ENCODE measurements around the gene SNAPC2.

SNAPC2 gene

GRCh38 chr19:7914598-7915045 lies 5.5 kb upstream of the SNAPC2 start, which contains the start of gene TGFBR3L:
Gene TGFBR3L (plus strand): TSS chr19:7914830.
- Histone ChIP-seq H3K27me3 (ENCODE audit: insufficient read depth, low read depth) (peaks cover 27% of the 10 kb centered on the region), H3K4me1 (ENCODE audit: low read depth, poor library complexity, severe bottlenecking) (peaks cover 8% of the 10 kb centered on the region), H4K20me1 (ENCODE audit: insufficient read depth) (no peaks in the 10 kb centered on the region), H3K4me3 (IDR thresholded peaks at IDR 0.05; ENCODE audit: insufficient read depth, low read depth, low read length) (no peak within 1 kb of the TSS), H2AFZ (ENCODE audit: low read depth) (no peak within 1 kb of the TSS), H3K36me3 (ENCODE audit: insufficient read depth) (no peaks in the 10 kb centered on the region), H3K9ac (no peak within 1 kb of the TSS), H3K27ac (no peak within 1 kb of the TSS), H3K4me2 (no peak within 1 kb of the TSS), H3K79me2 (ENCODE audit: insufficient read depth, low read depth) (no peaks in the 10 kb centered on the region)
- TF ChIP-seq CTCF (conservative IDR thresholded peaks at IDR 0.05; ENCODE audit: low read depth, low read length) = no peak

- Histone ChIP-seq H2AFZ (ENCODE audit: low read depth) (no peak overlapping the region), H3K27me3 (ENCODE audit: insufficient read depth, low read depth) (peaks cover 27% of the 10 kb centered on the region), H3K36me3 (ENCODE audit: insufficient read depth) (no peaks in the 10 kb centered on the region), H3K79me2 (ENCODE audit: insufficient read depth, low read depth) (no peaks in the 10 kb centered on the region), H3K9ac (no peak overlapping the region), H3K4me3 (IDR thresholded peaks at IDR 0.05; ENCODE audit: insufficient read depth, low read depth, low read length) (no peak overlapping the region), H4K20me1 (ENCODE audit: insufficient read depth) (no peaks in the 10 kb centered on the region), H3K27ac (no peak overlapping the region), H3K4me2 (peak overlapping the region; percentile 48; the same call in 1 of the 2 replicates), H3K4me1 (ENCODE audit: low read depth, poor library complexity, severe bottlenecking) (peaks cover 11% of the 10 kb centered on the region)
- no peak for TF ChIP-seq CTCF (conservative IDR thresholded peaks at IDR 0.05; ENCODE audit: low read depth, low read length)
Observed at GRCh38 chr19:7915250-7916102, 4.7 kb upstream of the SNAPC2 start.

- Histone ChIP-seq H3K27ac (no peak overlapping the region), H3K4me2 (peak overlapping the region; percentile 48), H3K36me3 (ENCODE audit: insufficient read depth) (no peaks in the 10 kb centered on the region), H3K79me2 (ENCODE audit: insufficient read depth, low read depth) (no peaks in the 10 kb centered on the region), H3K9ac (no peak overlapping the region; the same call in 1 of the 2 replicates), H3K27me3 (ENCODE audit: insufficient read depth, low read depth) (peaks cover 27% of the 10 kb centered on the region), H3K4me1 (ENCODE audit: low read depth, poor library complexity, severe bottlenecking) (peaks cover 14% of the 10 kb centered on the region), H4K20me1 (ENCODE audit: insufficient read depth) (no peaks in the 10 kb centered on the region), H3K4me3 (IDR thresholded peaks at IDR 0.05; ENCODE audit: insufficient read depth, low read depth, low read length) (no peak overlapping the region), H2AFZ (ENCODE audit: low read depth) (peak overlapping the region; percentile 48)
- no peak for TF ChIP-seq CTCF (conservative IDR thresholded peaks at IDR 0.05; ENCODE audit: low read depth, low read length)
Observed at GRCh38 chr19:7916103-7916954, 3.8 kb upstream of the SNAPC2 start.

GRCh38 chr19:7916955-7917266 lies 3.2 kb upstream of the SNAPC2 start:
- Histone ChIP-seq H4K20me1 (ENCODE audit: insufficient read depth) (no peaks in the 10 kb centered on the region), H3K36me3 (ENCODE audit: insufficient read depth) (no peaks in the 10 kb centered on the region), H3K27ac (no peak overlapping the region), H3K4me2 (peak overlapping the region; percentile 48), H3K27me3 (ENCODE audit: insufficient read depth, low read depth) (peaks cover 27% of the 10 kb centered on the region), H3K4me1 (ENCODE audit: low read depth, poor library complexity, severe bottlenecking) (peaks cover 14% of the 10 kb centered on the region), H3K4me3 (IDR thresholded peaks at IDR 0.05; ENCODE audit: insufficient read depth, low read depth, low read length) (no peak overlapping the region), H3K79me2 (ENCODE audit: insufficient read depth, low read depth) (no peaks in the 10 kb centered on the region), H2AFZ (ENCODE audit: low read depth) (peak overlapping the region; percentile 48), H3K9ac (no peak overlapping the region; the same call in 1 of the 2 replicates)
- TF ChIP-seq CTCF (conservative IDR thresholded peaks at IDR 0.05; ENCODE audit: low read depth, low read length) = no peak
